HepG2 (cell line): Measurements from ENCODE around the gene HCRTR1. TPM values are rescaled to one million over a fixed set of nuclear protein-coding genes. Genes with fewer than 3 reads are reported as not detected.

ENCODE experiments used
- ATAC-seq: fragments of 200-7000 bp; cut with Tn5 transposase; 3 replicates; pipeline ENCODE4 v1.9.1; 2020; ENCODE audit warnings: mild to moderate bottlenecking, moderate library complexity
- BruUV-seq: library from RNA; stranded (reverse); fragments of 400-500 nt; replicated peaks from 2 replicates; lab custom pipeline; 2021; lab: Mats Ljungman, UMichigan
- CTCF ChIA-PET: fragments of 300-600 bp; formaldehyde crosslinking; extraction: SDS; loops from one replicate; lab custom pipeline; 2021; ENCODE audit warnings: low total read pairs, inconsistent platforms, low intra/inter-chr PET ratio; lab: Yijun Ruan, JAX
- POLR2A ChIA-PET: fragments of 350-600 bp; sonication (Branson Sonifier 250); formaldehyde crosslinking; loops from one replicate; lab custom pipeline; 2020; ENCODE audit warnings: antibody characterized with exemption, inconsistent platforms; lab: Yijun Ruan, JAX
- DNase-seq: peaks from one replicate; pipeline ENCODE4 v3.0.0-alpha.2; 2015; ENCODE audit warnings: low spot score
- FAIRE-seq: peaks from 3 replicates; lab custom pipeline; 2011; peaks lifted over from hg19 to GRCh38; lab: Jason Lieb, UNC
- H2AFZ ChIP-seq: one replicate; pipeline ENCODE4 v1.6.1; 2011; ENCODE audit warnings: low read length, inconsistent platforms
- H3K27ac ChIP-seq: fragments of 300-600 bp; 3 replicates; pipeline ENCODE4 v1.8.0; 2011; ENCODE audit warnings: mixed run types, mild to moderate bottlenecking, mixed read lengths, low read length, inconsistent platforms; ENCODE audit not compliant: insufficient read depth; ENCODE audit errors: extremely low read length
- H3K27me3 ChIP-seq, 2 experiments: fragments of 200-600 bp in 1 of 2; 2 replicates in 1 of 2; 3 replicates in 1 of 2; pipeline versions ENCODE4 v1.6.0 to v1.8.0; 2011; ENCODE audit warnings: low read length in 2 of 2, mild to moderate bottlenecking in 2 of 2, moderate library complexity in 2 of 2, inconsistent platforms in 1 of 2; ENCODE audit not compliant: insufficient read depth in 2 of 2, control insufficient read depth in 1 of 2
- H3K36me3 ChIP-seq, 2 experiments: fragments of 200-600 bp in 1 of 2; replicated peaks in 1 of 2; 2 replicates in 1 of 2; 3 replicates in 1 of 2; pipeline versions ENCODE4 v1.5.1 to v1.8.0; 2011; ENCODE audit warnings: low read length in 2 of 2, inconsistent platforms in 1 of 2; ENCODE audit not compliant: insufficient read depth in 2 of 2, control insufficient read depth in 1 of 2
- H3K4me1 ChIP-seq: 2 replicates; pipeline ENCODE4 v1.5.1; 2012; ENCODE audit warnings: low read length, inconsistent platforms; ENCODE audit not compliant: insufficient read depth
- H3K4me2 ChIP-seq: 2 replicates; pipeline ENCODE4 v1.6.0; 2011; ENCODE audit warnings: low read depth, low read length, inconsistent platforms
- H3K4me3 ChIP-seq, 3 experiments: fragments of 200-600 bp in 1 of 3; sonication (generic), shearing (Covaris generic) in 1 of 3; replicated peaks in 1 of 3; 2 replicates each; pipeline ENCODE4 v1.5.1; 2011 to 2016; ENCODE audit warnings: low read length in 3 of 3, inconsistent platforms in 2 of 3, low read depth in 2 of 3, mild to moderate bottlenecking in 2 of 3, control low read depth in 1 of 3, mixed read lengths in 1 of 3; ENCODE audit not compliant: insufficient read depth in 1 of 3
- H3K79me2 ChIP-seq: one replicate; pipeline ENCODE4 v1.6.1; 2011; ENCODE audit warnings: low read length, inconsistent platforms; ENCODE audit not compliant: insufficient read depth
- H3K9ac ChIP-seq: 2 replicates; pipeline ENCODE4 v1.6.0; 2011; ENCODE audit warnings: mild to moderate bottlenecking, low read depth, low read length, inconsistent platforms; ENCODE audit not compliant: insufficient read depth
- H3K9me3 ChIP-seq: 2 replicates; pipeline ENCODE4 v1.5.1; 2012; ENCODE audit warnings: mild to moderate bottlenecking, low read length
- H4K20me1 ChIP-seq: 2 replicates; pipeline ENCODE4 v1.6.0; 2011; ENCODE audit warnings: inconsistent platforms, mild to moderate bottlenecking, low read length, moderate library complexity; ENCODE audit not compliant: insufficient read depth
- AKAP8 ChIP-seq: sonication (generic); formaldehyde crosslinking; IDR thresholded peaks from 2 replicates; pipeline ENCODE4 v1.5.1; 2020; ENCODE audit warnings: mild to moderate bottlenecking, missing genetic modification reagents
- CENPX ChIP-seq: sonication (generic); formaldehyde crosslinking; IDR thresholded peaks from 2 replicates; pipeline ENCODE4 v1.9.0; 2021; ENCODE audit warnings: mild to moderate bottlenecking, missing genetic modification reagents, moderate library complexity
- HNF4G ChIP-seq, 2 experiments: sonication (generic) in 1 of 2; formaldehyde crosslinking in 1 of 2; IDR thresholded peaks; 2 replicates each; pipeline versions ENCODE4 v1.4.0 to v1.6.1; 2011 to 2020; ENCODE audit warnings: borderline replicate concordance in 2 of 2, low read depth in 2 of 2, mild to moderate bottlenecking in 2 of 2, low read length in 1 of 2, missing genetic modification reagents in 1 of 2, moderate library complexity in 1 of 2
- HOXD1 ChIP-seq: sonication (generic); formaldehyde crosslinking; IDR thresholded peaks from 2 replicates; pipeline ENCODE4 v1.5.0; 2020; ENCODE audit warnings: missing genetic modification reagents
- JUNB ChIP-seq: sonication (generic); formaldehyde crosslinking; IDR thresholded peaks from 2 replicates; pipeline ENCODE4 v1.8.0; 2022; ENCODE audit warnings: missing genetic modification reagents, mild to moderate bottlenecking, borderline replicate concordance
- MED8 ChIP-seq: sonication (generic); formaldehyde crosslinking; IDR thresholded peaks from 2 replicates; pipeline ENCODE4 v1.8.1; 2023; ENCODE audit warnings: mild to moderate bottlenecking, missing genetic modification reagents; ENCODE audit not compliant: insufficient replicate concordance
- MLLT10 ChIP-seq: sonication (generic); formaldehyde crosslinking; IDR thresholded peaks from 2 replicates; pipeline ENCODE4 v1.4.0; 2020; ENCODE audit warnings: missing genetic modification reagents
- REXO4 ChIP-seq: sonication (generic); formaldehyde crosslinking; IDR thresholded peaks from 2 replicates; pipeline ENCODE4 v1.8.0; 2022; ENCODE audit warnings: missing genetic modification reagents, mild to moderate bottlenecking, borderline replicate concordance
- SP1 ChIP-seq, 2 experiments: fragments of 450-650 bp in 1 of 2; sonication (generic) in 1 of 2; formaldehyde crosslinking in 1 of 2; IDR thresholded peaks; 2 replicates each; pipeline versions ENCODE4 v1.4.0 to v1.6.1; 2016 to 2020; ENCODE audit warnings: missing genetic modification reagents in 1 of 2
- STAT5B ChIP-seq: sonication (generic); formaldehyde crosslinking; IDR thresholded peaks from 2 replicates; pipeline ENCODE4 v1.4.0; 2020; ENCODE audit warnings: missing genetic modification reagents
- SUZ12 ChIP-seq: fragments of 150-350 bp; IDR thresholded peaks from 2 replicates; pipeline ENCODE4 v1.6.1; 2014; ENCODE audit warnings: low read depth, low read length
- ZMYM2 ChIP-seq: sonication (generic); formaldehyde crosslinking; IDR thresholded peaks from 2 replicates; pipeline ENCODE4 v1.8.0; 2022; ENCODE audit warnings: mild to moderate bottlenecking, missing genetic modification reagents
- ZNF317 ChIP-seq: sonication (generic); formaldehyde crosslinking; IDR thresholded peaks from 2 replicates; pipeline ENCODE4 v1.5.0; 2020; ENCODE audit warnings: mild to moderate bottlenecking, missing genetic modification reagents
- ZNF839 ChIP-seq: sonication (generic); formaldehyde crosslinking; IDR thresholded peaks from 2 replicates; pipeline ENCODE4 v1.4.0; 2020; ENCODE audit warnings: missing genetic modification reagents, mild to moderate bottlenecking, borderline replicate concordance
- ZNF891 ChIP-seq: sonication (generic); formaldehyde crosslinking; IDR thresholded peaks from 2 replicates; pipeline ENCODE4 v1.5.0; 2020; ENCODE audit warnings: mild to moderate bottlenecking, missing genetic modification reagents
- WGBS: methylation state at CpG from one replicate; pipeline ENCODE4 v1.1.6; 2017; ENCODE audit warnings: low lambda C conversion rate; 5-methylcytosine and 5-hydroxymethylcytosine counted together
- in situ Hi-C: cut with HindIII; loops from 2 replicates; pipeline ENCODE4 v1.10.0; 2017; ENCODE audit warnings: low pct_unique_long_range_greater_than_20kb; ENCODE audit not compliant: extremely low pct_ligation_motif_present
- intact Hi-C: fragments of 100-400 bp; cut with micrococcal nuclease; formaldehyde crosslinking; loops from one replicate; pipeline ENCODE4 v1.10.0; 2022; ENCODE audit not compliant: unreplicated experiment
- polyA plus RNA-seq, 8 experiments: library from polyadenylated mRNA; depleted of rRNA in 3 of 8; stranded (reverse) in 7 of 8; unstranded in 1 of 8; fragments of >200 nt; fragmentation: Illumina TruSeq in 4 of 8; extraction: Trizol in 4 of 8; gene quantifications; 2 replicates each; pipeline versions ENCODE4 v1.2.1 to v1.2.3, GENCODE V29; 2011 to 2016; ENCODE audit warnings: low read depth in 4 of 8, missing spikeins in 1 of 8, mixed read lengths in 1 of 8; ENCODE audit not compliant: insufficient read depth in 1 of 8
- total RNA-seq, 5 experiments: library from RNA; depleted of rRNA; stranded (reverse); fragments of >200 nt; fragmentation: Illumina TruSeq; extraction: Trizol; gene quantifications; 2 replicates each; pipeline ENCODE4 v1.2.3, GENCODE V29; 2016; ENCODE audit warnings: low read depth in 1 of 5
- TF ChIP-seq, protein P1 (sequence below): sonication (generic); formaldehyde crosslinking; IDR thresholded peaks from 2 replicates; pipeline ENCODE4 v1.4.0; 2020; ENCODE audit warnings: low read depth, mild to moderate bottlenecking, missing genetic modification reagents
- TF ChIP-seq, protein P2 (sequence below): sonication (generic); formaldehyde crosslinking; conservative IDR thresholded peaks from 2 replicates; pipeline ENCODE4 v1.4.0; 2020; ENCODE audit warnings: missing genetic modification reagents

The HCRTR1 gene
- total and polyA plus RNA-seq, 2 of the 13 experiments (the other 11 are each of a cell fraction or from before 2014, with no cell fraction given): not detected

DNA sequence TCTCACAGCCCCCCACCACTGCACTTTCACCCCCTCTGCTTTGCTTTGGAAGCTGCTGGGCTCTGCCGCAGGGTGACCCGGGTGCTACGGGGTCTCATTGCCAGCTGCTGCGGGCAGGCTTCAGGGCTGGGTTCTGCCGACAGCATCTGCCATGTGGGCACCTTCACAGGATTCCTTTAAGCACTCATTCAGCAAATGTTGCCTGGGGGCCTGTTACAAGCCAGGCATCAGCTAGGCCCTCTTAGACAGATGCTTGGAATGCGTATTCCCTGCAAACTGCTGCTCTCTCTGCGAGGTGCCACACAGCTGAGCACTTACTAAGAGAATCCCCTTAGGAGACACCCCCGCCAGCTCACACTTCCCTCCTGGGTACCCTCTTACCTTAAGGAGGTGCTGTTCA, 57.1 kb downstream of the HCRTR1 start:
- TF ChIP-seq ZNF891 (CRISPR knock-in tag) (no peak), STAT5B (CRISPR knock-in tag) (no peak), HOXD1 (CRISPR knock-in tag) (no peak), SUZ12 (no peak), ZNF839 (CRISPR knock-in tag) (no peak), CENPX (no peak), MLLT10 (no peak)
- TF ChIP-seq, protein P1, sequence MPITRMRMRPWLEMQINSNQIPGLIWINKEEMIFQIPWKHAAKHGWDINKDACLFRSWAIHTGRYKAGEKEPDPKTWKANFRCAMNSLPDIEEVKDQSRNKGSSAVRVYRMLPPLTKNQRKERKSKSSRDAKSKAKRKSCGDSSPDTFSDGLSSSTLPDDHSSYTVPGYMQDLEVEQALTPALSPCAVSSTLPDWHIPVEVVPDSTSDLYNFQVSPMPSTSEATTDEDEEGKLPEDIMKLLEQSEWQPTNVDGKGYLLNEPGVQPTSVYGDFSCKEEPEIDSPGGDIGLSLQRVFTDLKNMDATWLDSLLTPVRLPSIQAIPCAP (CRISPR knock-in tag): no peak
- ATAC-seq: no peak
- WGBS: 80% methylated on average over 6 of the region's 8 CpGs
- intact Hi-C loops (no loop called here), in situ Hi-C loops (no loop called here)
- Histone ChIP-seq H4K20me1 (no peaks in the 10 kb centered on the region), H3K4me2 (no peak overlapping the region), H3K79me2 (no peaks in the 10 kb centered on the region), H3K4me3 (no peak overlapping the region), H2AFZ (no peak overlapping the region), H3K9ac (no peak overlapping the region), H3K27ac (no peak overlapping the region), H3K9me3 (no peaks in the 10 kb centered on the region), H3K4me1 (no peaks in the 10 kb centered on the region), H3K27me3 (no peaks in the 10 kb centered on the region), H3K36me3 (no peaks in the 10 kb centered on the region)
- ChIA-PET CTCF (no interaction called here), POLR2A (no interaction called here)
- no TSS peak for BruUV-seq
- no peak for FAIRE-seq
- DNase-seq: no peak

DNA sequence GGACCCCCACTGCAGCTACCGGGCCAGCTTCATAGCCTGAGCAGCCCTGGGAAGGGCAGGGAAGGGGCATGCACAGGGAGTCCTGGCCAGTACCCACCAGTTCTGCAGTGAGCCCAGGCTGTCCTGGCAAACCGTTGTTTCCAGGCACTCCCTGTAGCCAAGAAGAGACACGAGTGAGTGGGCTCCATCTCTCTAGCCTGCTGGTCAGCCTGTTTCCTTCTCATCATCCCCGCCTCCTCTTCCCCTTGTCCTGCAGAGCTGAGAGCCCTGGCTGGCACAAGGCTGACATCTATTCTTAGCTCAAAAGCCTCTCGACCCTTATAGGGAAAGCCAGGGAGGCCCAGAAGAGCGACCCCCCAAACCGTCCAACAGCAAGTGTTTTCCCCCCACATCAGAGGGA, 57.7 kb downstream of the HCRTR1 start:
- no peak overlapping the region for H3K4me2 ChIP-seq
- BruUV-seq: no TSS peak

More for the DNA sequence above, 57.7 kb downstream of the HCRTR1 start:
- no peaks in the 10 kb centered on the region for H3K36me3 ChIP-seq
- no peaks in the 10 kb centered on the region for H3K27me3 ChIP-seq
- no peak overlapping the region for H3K9ac ChIP-seq
- no peaks in the 10 kb centered on the region for H3K9me3 ChIP-seq
- H3K4me3 ChIP-seq: no peak overlapping the region
- no peaks in the 10 kb centered on the region for H4K20me1 ChIP-seq
- no peak overlapping the region for H3K27ac ChIP-seq
- ChIA-PET CTCF (no interaction called here), POLR2A (interaction anchor here (1.7 kb wide), 1 partner anchor 26 kb away, joined by 3 read pairs; no protein-coding TSS in a partner anchor)
- WGBS: 88% methylated on average over 5 of the region's 7 CpGs
- FAIRE-seq (no peak), ATAC-seq (no peak), DNase-seq (no peak)
- intact Hi-C loops: no loop called here
- TF ChIP-seq AKAP8 (CRISPR knock-in tag) (no peak), JUNB (CRISPR knock-in tag) (no peak), ZNF317 (no peak), HNF4G (IDR thresholded peaks at IDR 0.05; ENCODE audit: borderline replicate concordance, low read depth, low read length) (no peak), HNF4G (CRISPR knock-in tag; IDR thresholded peaks at IDR 0.05; ENCODE audit: borderline replicate concordance, low read depth) (no peak), REXO4 (no peak), ZMYM2 (CRISPR knock-in tag) (no peak), MED8 (CRISPR knock-in tag) (no peak), SP1 (IDR thresholded peaks at IDR 0.05) (no peak), SP1 (CRISPR knock-in tag; IDR thresholded peaks at IDR 0.05) (no peak)
- TF ChIP-seq, protein P2, sequence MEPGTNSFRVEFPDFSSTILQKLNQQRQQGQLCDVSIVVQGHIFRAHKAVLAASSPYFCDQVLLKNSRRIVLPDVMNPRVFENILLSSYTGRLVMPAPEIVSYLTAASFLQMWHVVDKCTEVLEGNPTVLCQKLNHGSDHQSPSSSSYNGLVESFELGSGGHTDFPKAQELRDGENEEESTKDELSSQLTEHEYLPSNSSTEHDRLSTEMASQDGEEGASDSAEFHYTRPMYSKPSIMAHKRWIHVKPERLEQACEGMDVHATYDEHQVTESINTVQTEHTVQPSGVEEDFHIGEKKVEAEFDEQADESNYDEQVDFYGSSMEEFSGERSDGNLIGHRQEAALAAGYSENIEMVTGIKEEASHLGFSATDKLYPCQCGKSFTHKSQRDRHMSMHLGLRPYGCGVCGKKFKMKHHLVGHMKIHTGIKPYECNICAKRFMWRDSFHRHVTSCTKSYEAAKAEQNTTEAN (CRISPR knock-in tag): no peak
- H2AFZ ChIP-seq: no peak overlapping the region
- H3K79me2 ChIP-seq: no peaks in the 10 kb centered on the region
- in situ Hi-C loops: no loop called here
- no peaks in the 10 kb centered on the region for H3K4me1 ChIP-seq
